HG03175 (cell line): ENCODE measurements around the gene CCDC120.
A peak's percentile ranks its signal among the peaks of the same experiment; 100 is the strongest.

ENCODE experiments used
- ATAC-seq: cut with Tn5 transposase; IDR thresholded peaks from one replicate; pipeline ENCODE4 v1.9.1; 2021; ENCODE audit warnings: mild to moderate bottlenecking, moderate library complexity; ENCODE audit not compliant: unreplicated experiment

CCDC120 gene, protein sequence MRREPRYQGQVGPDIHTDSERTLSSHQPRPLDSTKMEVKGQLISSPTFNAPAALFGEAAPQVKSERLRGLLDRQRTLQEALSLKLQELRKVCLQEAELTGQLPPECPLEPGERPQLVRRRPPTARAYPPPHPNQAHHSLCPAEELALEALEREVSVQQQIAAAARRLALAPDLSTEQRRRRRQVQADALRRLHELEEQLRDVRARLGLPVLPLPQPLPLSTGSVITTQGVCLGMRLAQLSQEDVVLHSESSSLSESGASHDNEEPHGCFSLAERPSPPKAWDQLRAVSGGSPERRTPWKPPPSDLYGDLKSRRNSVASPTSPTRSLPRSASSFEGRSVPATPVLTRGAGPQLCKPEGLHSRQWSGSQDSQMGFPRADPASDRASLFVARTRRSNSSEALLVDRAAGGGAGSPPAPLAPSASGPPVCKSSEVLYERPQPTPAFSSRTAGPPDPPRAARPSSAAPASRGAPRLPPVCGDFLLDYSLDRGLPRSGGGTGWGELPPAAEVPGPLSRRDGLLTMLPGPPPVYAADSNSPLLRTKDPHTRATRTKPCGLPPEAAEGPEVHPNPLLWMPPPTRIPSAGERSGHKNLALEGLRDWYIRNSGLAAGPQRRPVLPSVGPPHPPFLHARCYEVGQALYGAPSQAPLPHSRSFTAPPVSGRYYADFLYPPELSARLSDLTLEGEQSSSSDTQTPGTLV

GRCh38 chrX:49058794-49059193, at the start of gene CCDC120:
CCDC120 (plus strand) TSS chrX:49058999; CDS start chrX:49062042, 3,043 bp downstream.
- ATAC-seq = no peak

GRCh38 chrX:49019050-49019449, 39.7 kb upstream of the CCDC120 start:
- no peak for ATAC-seq

DNA sequence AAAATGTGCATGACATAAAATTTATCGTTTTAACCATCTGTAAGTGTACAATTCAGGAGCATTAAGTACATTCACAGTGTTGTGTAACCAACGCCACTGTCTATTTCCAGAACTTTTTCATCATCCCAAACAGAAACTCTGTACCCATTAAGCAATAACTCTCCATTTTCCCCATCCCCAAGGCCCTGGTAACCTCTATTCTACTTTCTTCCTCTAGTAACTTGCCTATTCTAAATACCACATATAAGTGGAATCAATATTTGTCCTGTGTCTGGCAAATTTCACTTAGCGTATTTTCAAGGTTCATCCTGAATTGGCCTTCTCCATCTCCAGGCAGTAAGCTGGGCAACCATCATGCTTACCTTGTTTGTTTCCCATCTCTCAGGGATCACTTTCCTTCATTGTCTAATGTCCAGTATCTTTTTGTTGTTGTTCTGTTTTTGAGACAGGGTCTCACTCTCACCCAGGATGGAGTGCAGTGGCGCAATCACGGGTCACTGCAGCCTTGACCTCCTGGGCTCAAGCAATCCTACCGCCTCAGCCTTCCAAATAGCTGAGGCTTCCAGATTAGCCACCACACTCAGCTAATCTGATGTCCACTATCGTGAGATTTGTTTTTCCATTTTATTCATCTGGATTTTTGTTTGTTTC, 39.1 kb upstream of the CCDC120 start:
- no peak for ATAC-seq

GRCh38 chrX:49029876-49030275, 28.9 kb upstream of the CCDC120 start:
- no peak for ATAC-seq

- no peak for ATAC-seq
Observed at GRCh38 chrX:49030283-49030682, 28.5 kb upstream of the CCDC120 start.

DNA sequence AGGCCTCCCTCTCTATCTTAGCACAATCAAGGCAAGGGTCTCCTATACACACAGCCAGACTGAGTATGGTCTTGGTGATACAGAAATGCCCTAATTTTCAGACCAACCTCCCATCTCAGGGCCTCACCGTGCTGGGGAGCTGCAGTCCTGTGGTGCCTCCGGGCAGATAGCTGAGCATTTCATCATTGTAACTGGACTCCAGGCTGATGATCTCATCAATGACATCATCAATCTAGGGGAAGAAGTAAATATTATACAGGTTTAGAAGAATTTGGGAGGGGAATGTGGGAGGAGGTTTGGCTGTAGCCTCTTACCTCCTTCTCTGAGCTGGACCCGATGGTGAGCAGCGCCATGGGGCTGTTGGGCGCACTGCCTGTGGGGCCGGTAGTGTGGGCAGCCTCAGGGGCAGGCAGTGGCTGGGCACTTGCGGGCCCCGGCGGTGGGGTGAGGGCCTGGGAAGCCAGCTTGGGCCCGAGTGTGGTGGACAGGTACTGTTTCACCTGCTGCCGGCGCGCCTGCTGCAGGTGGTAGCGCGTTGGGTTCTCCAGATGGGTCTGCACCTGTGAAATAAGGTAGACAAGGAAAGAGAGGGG, 20.8 kb upstream of the CCDC120 start:
- ATAC-seq = no peak

GRCh38 chrX:49039598-49040375, 19.0 kb upstream of the CCDC120 start:
- ATAC-seq = no peak

DNA sequence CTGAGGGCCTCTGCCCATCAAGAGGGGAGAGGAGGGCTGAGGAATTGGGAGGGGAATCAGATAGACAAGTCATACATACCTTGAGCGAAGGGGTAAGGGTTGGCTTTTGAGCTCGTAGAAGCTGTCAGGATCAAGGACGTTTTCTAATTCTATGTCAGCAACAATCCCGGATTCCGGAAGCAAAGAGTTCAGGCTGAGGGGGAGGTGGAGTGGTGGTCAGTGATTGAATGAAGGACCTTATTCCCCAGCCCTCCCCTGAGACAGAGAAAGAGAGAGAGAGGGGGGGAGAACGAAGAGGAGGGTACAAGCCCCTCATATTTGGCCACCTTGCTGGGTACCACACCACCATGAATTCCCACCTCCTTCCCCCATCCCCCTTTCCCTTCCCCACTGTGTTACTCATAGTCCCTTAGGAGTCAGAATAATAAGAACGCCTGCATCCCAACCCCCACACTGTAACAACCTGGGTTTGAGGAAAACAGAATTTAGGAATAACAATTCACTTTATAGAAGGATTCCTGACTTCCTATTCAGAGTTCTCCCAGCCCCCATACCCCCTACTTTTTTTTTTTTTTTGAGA, 18.3 kb upstream of the CCDC120 start:
- ATAC-seq = no peak

- ATAC-seq = no peak
Observed at GRCh38 chrX:49041744-49042580, 16.8 kb upstream of the CCDC120 start.

DNA sequence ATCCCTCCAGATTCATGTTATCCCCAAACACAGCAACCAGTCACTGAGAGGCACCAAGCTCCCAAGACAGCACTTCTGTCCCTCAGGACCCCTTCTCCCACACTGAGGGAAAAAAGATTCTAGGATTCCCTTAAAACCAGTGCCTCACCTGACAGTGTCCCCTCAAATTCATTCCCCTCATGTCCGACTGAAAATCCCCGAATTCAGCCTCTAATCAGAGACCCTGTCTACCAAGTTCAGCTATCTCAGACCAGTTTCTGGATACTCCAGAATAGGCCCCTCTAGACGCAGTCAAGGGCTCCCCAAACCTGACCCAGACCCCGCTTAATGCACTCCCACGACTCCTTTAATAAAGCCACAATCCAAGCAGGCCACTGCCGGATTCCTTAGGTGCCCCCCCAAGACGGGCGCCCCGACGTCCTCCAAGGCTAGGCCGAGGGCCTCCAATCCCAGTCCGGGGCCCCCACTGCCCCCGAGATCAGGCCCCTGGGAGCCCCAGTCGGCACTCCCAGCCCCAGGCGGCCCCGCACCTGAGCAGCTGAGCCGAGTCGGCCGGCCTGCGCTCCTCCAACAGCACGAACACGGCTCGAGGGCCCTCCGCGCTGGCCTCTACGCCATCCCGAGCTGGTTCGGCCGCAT, 16.1 kb upstream of the CCDC120 start:
- no peak for ATAC-seq

DNA sequence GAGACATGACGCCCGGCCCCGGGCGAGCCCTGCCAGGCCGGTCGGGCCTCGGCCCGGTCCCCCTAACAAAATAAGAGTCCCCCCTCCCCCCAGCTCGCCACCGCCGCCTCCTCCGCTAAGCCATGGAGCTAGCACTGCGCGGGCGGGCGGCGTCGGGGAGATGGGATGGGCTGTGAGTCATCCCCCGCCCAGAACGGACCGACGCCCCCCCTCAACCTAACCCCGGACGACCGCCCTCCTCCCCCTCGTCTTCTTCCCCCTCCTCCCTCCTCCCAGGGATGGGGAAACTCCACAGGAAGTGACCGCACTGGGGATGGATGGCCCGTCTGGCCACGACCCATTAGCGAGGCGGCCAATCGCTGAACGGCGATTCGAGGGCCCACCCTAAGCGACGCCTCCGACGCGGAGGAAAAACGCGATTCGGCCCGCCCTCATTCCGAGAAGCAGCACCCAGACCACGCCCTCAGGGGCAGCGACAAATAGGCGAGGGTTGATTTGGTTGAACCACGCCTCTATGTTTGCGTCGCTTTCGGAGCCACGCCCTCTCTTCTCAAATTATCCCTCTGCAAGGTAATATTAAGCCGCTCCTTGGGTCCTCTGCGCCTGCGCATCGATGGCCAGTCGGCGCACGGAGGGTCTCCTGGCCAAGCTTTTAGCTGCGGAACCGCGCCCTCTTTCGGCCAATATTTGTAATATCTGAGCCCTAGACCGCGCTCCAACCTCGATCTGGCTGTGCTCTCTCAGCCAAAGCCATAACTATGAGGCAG, 15.4 kb upstream of the CCDC120 start, which contains the start of gene TFE3:
Gene TFE3 (minus strand): TSS at position 138 of the 767 bp plus-strand sequence. CDS start 131 bp downstream, at position 7.
- peak; percentile 95 for ATAC-seq

DNA sequence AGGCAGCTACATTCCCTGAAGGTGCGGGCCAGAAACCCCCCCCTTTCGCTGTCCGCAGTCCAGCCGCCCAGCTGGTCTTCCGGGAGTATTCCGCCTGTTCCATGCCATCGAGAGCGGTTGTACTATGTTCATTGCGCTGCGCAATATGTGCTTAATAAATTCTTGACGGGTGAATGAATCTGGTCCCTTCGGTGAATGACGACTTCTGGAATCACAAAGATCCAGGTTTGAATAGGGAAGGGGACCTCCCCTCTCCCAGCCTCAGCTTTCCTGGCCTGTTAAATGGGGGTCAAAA, 14.9 kb upstream of the CCDC120 start:
- ATAC-seq = no peak

- no peak for ATAC-seq
Observed at GRCh38 chrX:49053223-49054072, 5.4 kb upstream of the CCDC120 start.

GRCh38 chrX:49054073-49054762, 4.6 kb upstream of the CCDC120 start:
- ATAC-seq = no peak

DNA sequence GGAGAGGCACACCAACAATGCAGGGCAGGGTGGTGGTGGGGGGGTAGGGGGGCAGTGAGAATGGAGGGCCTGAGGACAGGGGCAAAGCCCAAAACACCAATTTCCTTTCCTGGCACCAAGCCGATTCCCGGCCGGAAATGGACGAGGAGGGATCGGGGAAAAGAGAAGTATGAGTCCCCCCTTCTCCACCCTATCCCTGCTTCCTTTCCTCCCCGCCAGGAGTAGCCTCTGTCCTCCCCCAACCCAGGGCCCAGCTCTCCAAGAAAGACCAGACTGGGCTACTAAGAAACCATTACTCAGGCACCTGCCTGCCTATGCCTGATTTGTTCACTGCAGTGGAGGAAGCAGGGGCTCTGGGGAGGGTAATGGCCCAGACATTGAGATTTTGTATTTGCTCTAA, 402 bp downstream of the CCDC120 start:
- no peak for ATAC-seq

- no peak for ATAC-seq
Observed at GRCh38 chrX:49059681-49060085, 884 bp downstream of the CCDC120 start.

- ATAC-seq = no peak
Observed at GRCh38 chrX:49060914-49061313, 2.1 kb downstream of the CCDC120 start.
